ENCODE measurements around the gene SKP1.

- TF ChIP-seq KLF10 (tag by site-specific recombination; IDR thresholded peaks at IDR 0.05) (no peak), ZSCAN16 (tag by site-specific recombination; IDR thresholded peaks at IDR 0.05) (no peak), SP2 (tag by site-specific recombination; IDR thresholded peaks at IDR 0.05) (no peak), GLI4 (tag by site-specific recombination; IDR thresholded peaks at IDR 0.05) (no peak), CTCF (tag by site-specific recombination; IDR thresholded peaks at IDR 0.05) (no peak)
Observed at GRCh38 chr5:134107779-134108178, 69.0 kb downstream of the SKP1 start.

Data from HEK293 (cell line).